GM12892 (cell line): ENCODE results near the gene FAM107B.

Experiments used
- POLR2A ChIP-seq: IDR thresholded peaks from 2 replicates; pipeline ENCODE4 v1.6.1; 2011; ENCODE audit warnings: low read depth, low read length, control low read depth
- POLR2AphosphoS5 ChIP-seq: IDR thresholded peaks from 2 replicates; pipeline ENCODE4 v1.6.1; 2011; ENCODE audit warnings: low read depth, low read length, control low read depth
- TAF1 ChIP-seq: IDR thresholded peaks from 2 replicates; pipeline ENCODE4 v1.6.1; 2011; ENCODE audit warnings: low read depth, mild to moderate bottlenecking, control low read depth, low read length, borderline replicate concordance

DNA sequence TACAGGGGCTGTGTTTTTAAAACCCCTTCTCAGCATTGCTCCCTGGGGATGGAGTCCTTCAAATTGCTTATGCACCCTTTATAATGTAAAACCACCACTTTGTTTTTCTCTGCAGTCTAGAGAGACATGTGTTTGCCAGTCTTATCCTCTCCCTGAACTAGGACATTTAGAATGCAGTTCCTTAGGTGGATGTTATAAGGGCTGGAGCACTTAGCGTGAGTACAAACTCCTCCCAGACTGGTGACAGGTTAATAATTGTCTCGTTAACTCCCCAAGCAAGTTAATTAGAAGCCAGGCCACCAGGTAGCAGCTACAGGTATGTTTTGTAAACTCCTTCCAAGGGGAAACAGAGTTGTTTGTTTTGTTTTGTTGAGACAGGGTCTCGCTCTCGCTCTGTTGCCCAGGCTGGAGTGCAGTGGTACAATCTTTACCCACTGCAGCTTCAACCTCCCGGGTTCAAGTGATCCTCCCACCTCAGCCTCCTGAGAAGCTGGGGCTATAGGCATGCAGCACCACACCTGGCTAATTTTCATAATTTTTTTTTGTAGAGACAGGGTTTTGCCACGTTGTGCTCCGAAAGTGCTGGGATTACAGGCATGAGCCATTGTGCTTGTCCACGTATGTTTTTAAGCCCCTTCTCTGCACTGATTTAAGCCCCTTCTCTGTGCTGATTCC is 100.2 kb downstream of the FAM107B start:
- TF ChIP-seq POLR2AphosphoS5, result no peak
- no peak for TF ChIP-seq POLR2A
- no peak for TF ChIP-seq TAF1
